ENCODE data around the gene EFHC2. TPM values are rescaled to one million over a fixed set of nuclear protein-coding genes. Genes with fewer than 3 reads are reported as not detected.

EFHC2 gene
- total and polyA plus RNA-seq, 9 donors = 0.12 to 0.60 (median 0.27) TPM; not detected in 1

DNA sequence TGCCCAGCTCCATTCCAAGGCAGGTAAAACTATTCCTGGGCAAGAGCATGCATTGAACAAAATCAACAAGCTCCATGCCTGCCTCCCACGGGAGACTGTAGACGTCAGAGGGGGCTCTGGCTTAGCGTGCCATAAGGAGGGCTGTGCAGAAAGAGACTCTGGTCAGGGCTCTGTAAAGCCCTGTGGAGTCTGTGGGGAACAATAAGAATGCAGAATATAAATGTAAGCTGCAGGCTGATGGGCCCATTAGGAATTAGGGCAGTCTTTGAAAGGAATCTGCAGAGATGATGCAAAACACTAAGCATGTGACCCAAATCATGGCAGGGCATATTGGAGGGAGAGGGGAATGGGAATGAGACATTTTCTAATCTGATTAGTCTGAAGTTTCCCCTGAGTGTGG, 170.3 kb downstream of the EFHC2 start:
- peaks cover 2% of the 10 kb centered on the region for H3K9me3 ChIP-seq (replicated peaks; ENCODE audit: control insufficient read depth, low read depth, low read length)
- H3K36me3 ChIP-seq (ENCODE audit: control insufficient read depth, insufficient read depth, low read length) = no peaks in the 10 kb centered on the region
- H3K4me3 ChIP-seq (ENCODE audit: low read length) = no peak overlapping the region
- no peak overlapping the region for H3K27ac ChIP-seq (ENCODE audit: low read length)
- no peaks in the 10 kb centered on the region for H3K4me1 ChIP-seq (ENCODE audit: control insufficient read depth, insufficient read depth, low read length)
- WGBS (ENCODE audit: insufficient coverage) = 33% methylated on average over 3 of the region's 3 CpGs
- H3K27me3 ChIP-seq (ENCODE audit: control insufficient read depth, insufficient read depth, low read length) = peaks cover 18% of the 10 kb centered on the region
- peak; percentile 4 for DNase-seq

DNA sequence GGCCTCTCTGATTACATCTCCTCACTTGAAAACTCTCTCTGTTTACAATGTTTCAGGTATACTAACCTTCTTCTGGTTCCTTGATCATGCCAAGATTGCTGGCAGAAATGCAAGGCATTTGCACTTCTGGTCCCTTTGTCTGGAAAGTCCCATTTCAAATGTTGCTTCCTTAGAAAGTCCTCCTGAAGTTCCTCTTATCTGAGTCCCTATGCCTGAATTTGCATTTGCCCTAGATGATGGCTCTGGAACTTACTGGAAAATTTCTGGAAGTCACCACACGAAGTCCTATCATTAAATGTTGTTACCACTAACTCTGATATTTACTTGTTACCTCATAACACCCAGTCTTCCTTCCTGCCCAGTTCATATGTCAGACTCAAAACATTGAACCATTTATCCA, 176.4 kb downstream of the EFHC2 start:
- H3K4me1 ChIP-seq (ENCODE audit: control insufficient read depth, insufficient read depth, low read length) = no peaks in the 10 kb centered on the region
- DNase-seq = no peak
- H3K9me3 ChIP-seq (replicated peaks; ENCODE audit: control insufficient read depth, low read depth, low read length) = no peaks in the 10 kb centered on the region
- H3K27me3 ChIP-seq (ENCODE audit: control insufficient read depth, insufficient read depth, low read length) = peaks cover 14% of the 10 kb centered on the region
- no CpG with 5 or more reads among the region's 1 CpG for WGBS (ENCODE audit: insufficient coverage)
- no peaks in the 10 kb centered on the region for H3K36me3 ChIP-seq (ENCODE audit: control insufficient read depth, insufficient read depth, low read length)
- no peak overlapping the region for H3K27ac ChIP-seq (ENCODE audit: low read length)
- no peak overlapping the region for H3K4me3 ChIP-seq (ENCODE audit: low read length)

DNA sequence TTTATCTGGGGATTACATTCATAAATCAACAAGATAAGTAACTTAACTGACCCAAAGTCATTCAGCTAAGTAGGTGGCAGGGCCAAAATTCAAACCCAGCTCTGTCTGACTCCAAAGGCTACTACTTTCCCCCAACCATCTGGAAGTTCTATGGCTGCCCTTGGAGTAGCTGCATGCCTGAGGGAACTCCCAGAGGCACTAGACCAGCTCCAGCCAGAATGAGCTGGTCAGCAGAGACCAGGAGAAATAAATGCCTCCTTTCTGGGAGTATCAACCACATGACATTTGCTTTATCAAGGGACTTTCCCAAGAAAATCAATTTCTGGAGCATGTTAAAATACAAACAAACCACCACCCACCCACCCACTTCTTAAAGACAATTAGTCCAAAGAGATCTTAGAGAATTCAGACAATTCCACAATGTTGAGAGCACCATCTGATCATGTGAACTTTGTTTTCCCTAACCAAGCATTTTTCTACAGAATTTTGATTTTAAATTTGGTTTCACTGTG, 180.5 kb downstream of the EFHC2 start:
- Histone ChIP-seq H3K4me1 (ENCODE audit: control insufficient read depth, insufficient read depth, low read length) (no peaks in the 10 kb centered on the region), H3K9me3 (replicated peaks; ENCODE audit: control insufficient read depth, low read depth, low read length) (no peaks in the 10 kb centered on the region), H3K36me3 (ENCODE audit: control insufficient read depth, insufficient read depth, low read length) (no peaks in the 10 kb centered on the region), H3K27me3 (ENCODE audit: control insufficient read depth, insufficient read depth, low read length) (peaks cover 16% of the 10 kb centered on the region), H3K27ac (ENCODE audit: low read length) (no peak overlapping the region), H3K4me3 (ENCODE audit: low read length) (no peak overlapping the region)
- no peak for DNase-seq

DNA sequence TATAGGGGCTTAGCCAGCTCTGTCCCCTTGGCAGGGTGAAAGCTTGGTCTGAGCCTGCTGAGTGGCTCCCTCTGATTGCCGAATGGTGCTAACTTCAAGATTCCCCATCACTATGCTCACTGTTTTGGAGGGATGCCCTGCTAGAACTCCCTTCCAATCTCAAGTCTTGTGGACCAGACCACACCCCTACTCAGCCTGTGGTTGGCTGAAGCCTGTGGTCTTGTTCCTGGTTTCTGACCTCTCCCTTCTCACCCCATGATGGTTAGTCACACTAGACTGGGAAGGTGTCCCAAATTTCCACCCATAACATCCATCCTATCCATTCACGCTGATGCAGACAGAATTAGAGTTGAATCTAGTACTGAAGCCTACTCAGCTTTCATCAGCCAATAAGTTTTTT, 185.6 kb downstream of the EFHC2 start:
- Histone ChIP-seq H3K27me3 (ENCODE audit: control insufficient read depth, insufficient read depth, low read length) (peaks cover 31% of the 10 kb centered on the region), H3K4me3 (ENCODE audit: low read length) (no peak overlapping the region), H3K9me3 (replicated peaks; ENCODE audit: control insufficient read depth, low read depth, low read length) (no peaks in the 10 kb centered on the region), H3K27ac (ENCODE audit: low read length) (no peak overlapping the region), H3K36me3 (ENCODE audit: control insufficient read depth, insufficient read depth, low read length) (no peaks in the 10 kb centered on the region), H3K4me1 (ENCODE audit: control insufficient read depth, insufficient read depth, low read length) (no peaks in the 10 kb centered on the region)
- DNase-seq = no peak
- 100% methylated on average over 1 of the region's 2 CpGs for WGBS (ENCODE audit: insufficient coverage)

DNA sequence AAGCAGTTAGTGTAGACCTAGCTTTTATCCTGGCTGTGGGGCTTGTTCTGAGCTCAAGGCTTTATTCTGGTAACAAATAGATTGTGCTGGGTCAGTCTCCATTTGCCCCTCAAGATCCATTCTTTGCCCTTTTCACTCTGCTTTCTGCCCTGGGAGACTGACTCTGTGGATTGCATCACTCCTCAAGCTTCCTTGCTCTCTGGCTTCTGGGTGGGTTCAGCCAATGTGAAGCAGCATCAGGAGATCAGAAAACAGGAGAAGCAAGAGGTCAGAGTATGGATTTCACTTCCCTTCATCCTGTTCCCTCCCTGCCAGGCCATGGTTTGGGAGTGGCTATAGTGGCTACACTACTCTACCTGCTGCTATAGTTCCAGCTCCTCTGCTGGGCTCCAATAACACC, 186.2 kb downstream of the EFHC2 start:
- no peak overlapping the region for H3K27ac ChIP-seq (ENCODE audit: low read length)
- no peaks in the 10 kb centered on the region for H3K36me3 ChIP-seq (ENCODE audit: control insufficient read depth, insufficient read depth, low read length)
- no peak for DNase-seq
- no peaks in the 10 kb centered on the region for H3K9me3 ChIP-seq (replicated peaks; ENCODE audit: control insufficient read depth, low read depth, low read length)
- peaks cover 32% of the 10 kb centered on the region for H3K27me3 ChIP-seq (ENCODE audit: control insufficient read depth, insufficient read depth, low read length)
- no peaks in the 10 kb centered on the region for H3K4me1 ChIP-seq (ENCODE audit: control insufficient read depth, insufficient read depth, low read length)
- H3K4me3 ChIP-seq (ENCODE audit: low read length) = no peak overlapping the region

DNA sequence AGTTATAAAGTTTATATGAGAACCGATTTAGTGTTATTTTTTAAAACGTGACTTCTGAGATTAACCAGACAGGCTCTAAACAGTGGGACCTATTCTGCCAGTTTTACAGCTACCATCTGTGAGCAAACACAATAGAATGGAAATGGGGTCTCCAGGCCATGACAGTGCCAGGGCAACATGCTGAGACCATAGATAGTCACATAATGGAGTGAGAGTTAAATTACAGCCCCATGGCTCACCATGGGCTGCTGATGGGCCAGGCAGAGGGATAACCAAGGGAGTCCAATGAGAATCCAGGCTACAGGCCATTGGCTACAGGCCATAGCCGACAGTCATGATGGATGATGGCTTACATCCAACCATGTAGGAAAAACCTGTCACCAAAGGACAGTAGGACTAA, 186.7 kb downstream of the EFHC2 start:
- Histone ChIP-seq H3K27me3 (ENCODE audit: control insufficient read depth, insufficient read depth, low read length) (peaks cover 34% of the 10 kb centered on the region), H3K4me1 (ENCODE audit: control insufficient read depth, insufficient read depth, low read length) (no peaks in the 10 kb centered on the region), H3K9me3 (replicated peaks; ENCODE audit: control insufficient read depth, low read depth, low read length) (no peaks in the 10 kb centered on the region), H3K36me3 (ENCODE audit: control insufficient read depth, insufficient read depth, low read length) (no peaks in the 10 kb centered on the region), H3K27ac (ENCODE audit: low read length) (no peak overlapping the region), H3K4me3 (ENCODE audit: low read length) (no peak overlapping the region)
- no peak for DNase-seq
- WGBS (ENCODE audit: insufficient coverage) = 67% methylated on average over 1 of the region's 3 CpGs

DNA sequence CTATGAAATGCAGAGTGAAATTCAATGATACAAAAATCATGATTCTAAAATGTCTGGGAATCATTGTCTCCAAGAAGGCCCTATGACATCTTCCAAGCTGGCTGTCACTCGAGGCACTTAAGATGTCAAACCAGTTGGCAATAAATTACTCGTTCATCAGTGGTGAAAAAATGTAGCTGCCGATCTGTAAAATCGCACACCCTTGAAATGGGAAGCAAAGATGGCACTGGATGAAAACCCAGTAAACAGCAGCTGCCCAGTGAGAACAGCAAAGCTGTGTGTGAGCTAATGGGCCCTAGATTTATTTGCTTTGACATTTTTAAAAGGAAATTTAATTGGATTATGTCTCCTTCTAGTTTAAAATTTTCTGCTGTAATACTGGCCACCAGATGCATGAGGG, 188.3 kb downstream of the EFHC2 start:
- Histone ChIP-seq H3K4me3 (ENCODE audit: low read length) (no peak overlapping the region), H3K27me3 (ENCODE audit: control insufficient read depth, insufficient read depth, low read length) (peaks cover 34% of the 10 kb centered on the region), H3K9me3 (replicated peaks; ENCODE audit: control insufficient read depth, low read depth, low read length) (no peaks in the 10 kb centered on the region), H3K36me3 (ENCODE audit: control insufficient read depth, insufficient read depth, low read length) (no peaks in the 10 kb centered on the region), H3K4me1 (ENCODE audit: control insufficient read depth, insufficient read depth, low read length) (no peaks in the 10 kb centered on the region), H3K27ac (ENCODE audit: low read length) (no peak overlapping the region)
- no peak for DNase-seq
- WGBS (ENCODE audit: insufficient coverage) = 60% methylated on average over 4 of the region's 4 CpGs

DNA sequence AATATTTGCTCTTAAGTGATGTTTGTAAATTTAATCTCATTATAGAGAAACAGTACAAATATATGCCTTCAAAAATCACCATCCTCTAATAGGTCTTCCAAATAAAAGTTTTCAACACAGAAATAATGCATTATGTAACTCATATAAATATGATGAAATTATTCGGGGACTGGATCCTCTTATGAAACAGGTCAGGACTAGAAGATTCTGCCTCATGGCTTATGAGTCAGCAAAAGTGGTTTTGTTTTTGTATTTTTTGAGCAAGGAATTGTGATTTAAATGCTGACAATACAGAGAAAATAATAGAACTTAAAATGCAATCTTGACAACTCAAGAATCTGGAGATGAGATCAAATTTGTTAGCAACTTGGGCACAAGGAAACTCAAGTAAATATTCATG, 190.6 kb downstream of the EFHC2 start:
- H3K4me3 ChIP-seq (ENCODE audit: low read length) = no peak overlapping the region
- no peaks in the 10 kb centered on the region for H3K36me3 ChIP-seq (ENCODE audit: control insufficient read depth, insufficient read depth, low read length)
- no CpG with 5 or more reads among the region's 1 CpG for WGBS (ENCODE audit: insufficient coverage)
- no peak overlapping the region for H3K27ac ChIP-seq (ENCODE audit: low read length)
- H3K9me3 ChIP-seq (replicated peaks; ENCODE audit: control insufficient read depth, low read depth, low read length) = no peaks in the 10 kb centered on the region
- H3K4me1 ChIP-seq (ENCODE audit: control insufficient read depth, insufficient read depth, low read length) = no peaks in the 10 kb centered on the region
- no peak for DNase-seq
- H3K27me3 ChIP-seq (ENCODE audit: control insufficient read depth, insufficient read depth, low read length) = peaks cover 29% of the 10 kb centered on the region

DNA sequence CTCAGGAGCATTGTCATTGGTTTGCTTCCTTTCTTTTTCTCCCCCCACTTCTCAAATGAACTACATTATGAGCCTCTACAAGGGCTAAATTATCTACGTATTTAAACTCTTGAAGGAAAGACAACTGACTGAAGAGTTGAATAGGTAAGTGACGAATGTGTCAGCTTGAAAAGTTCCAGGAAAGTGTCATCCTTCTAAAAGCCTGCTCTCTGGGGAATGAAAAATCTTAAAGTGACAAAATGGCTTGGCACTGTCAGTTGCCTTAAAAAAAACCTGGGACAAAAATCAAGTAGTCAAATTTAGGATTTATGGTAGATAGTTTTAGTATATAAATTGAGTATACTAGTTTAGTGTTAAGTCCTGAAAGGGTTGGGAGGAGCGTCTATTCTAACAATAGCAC, 196.3 kb downstream of the EFHC2 start:
- Histone ChIP-seq H3K4me3 (ENCODE audit: low read length) (no peak overlapping the region), H3K9me3 (replicated peaks; ENCODE audit: control insufficient read depth, low read depth, low read length) (no peaks in the 10 kb centered on the region), H3K27ac (ENCODE audit: low read length) (no peak overlapping the region), H3K27me3 (ENCODE audit: control insufficient read depth, insufficient read depth, low read length) (peaks cover 10% of the 10 kb centered on the region), H3K36me3 (ENCODE audit: control insufficient read depth, insufficient read depth, low read length) (no peaks in the 10 kb centered on the region), H3K4me1 (ENCODE audit: control insufficient read depth, insufficient read depth, low read length) (no peaks in the 10 kb centered on the region)
- no peak for DNase-seq
- WGBS (ENCODE audit: insufficient coverage) = 45% methylated on average over 1 of the region's 3 CpGs

DNA sequence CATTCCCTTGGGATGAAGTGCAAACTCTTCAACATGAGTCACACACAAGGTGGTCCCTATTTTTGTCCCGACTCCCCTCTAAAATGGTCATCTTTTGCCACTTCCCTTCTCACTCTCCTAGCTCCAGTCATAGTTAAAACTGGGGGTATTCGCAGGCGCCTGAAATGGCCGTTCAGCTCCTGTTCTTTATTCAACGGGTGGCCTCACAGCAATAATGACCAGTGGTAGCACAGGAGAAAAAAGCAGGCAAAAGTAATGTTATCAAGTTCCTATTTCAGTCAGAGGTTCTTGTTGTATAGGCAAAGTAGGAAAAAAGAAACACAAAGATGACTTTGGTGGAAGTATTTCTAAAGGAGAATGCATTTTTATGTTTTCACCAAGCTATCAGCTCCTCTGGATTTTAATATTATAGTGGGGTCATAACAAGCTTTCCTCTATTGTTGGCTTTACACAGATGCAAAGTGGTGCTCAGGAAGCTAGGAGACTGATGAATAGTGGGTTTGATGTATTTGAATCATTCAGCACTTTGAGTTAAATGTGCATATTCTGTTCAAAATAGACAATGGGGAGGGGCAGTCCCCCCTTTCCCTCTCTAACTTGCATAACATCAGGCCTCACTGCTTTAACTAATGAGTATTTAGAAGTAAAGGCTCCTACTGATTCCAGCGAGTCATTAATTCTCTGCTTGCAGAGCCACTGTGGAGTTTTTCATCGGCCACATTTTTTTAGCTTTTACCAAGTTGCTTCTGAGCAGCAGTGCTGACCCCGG, 199.1 kb downstream of the EFHC2 start:
- 46% methylated on average over 4 of the region's 8 CpGs for WGBS (ENCODE audit: insufficient coverage)
- no peak for DNase-seq
- no peak overlapping the region for H3K27ac ChIP-seq (ENCODE audit: low read length)
- H3K27me3 ChIP-seq (ENCODE audit: control insufficient read depth, insufficient read depth, low read length) = peaks cover 6% of the 10 kb centered on the region
- no peak overlapping the region for H3K4me3 ChIP-seq (ENCODE audit: low read length)
- H3K9me3 ChIP-seq (replicated peaks; ENCODE audit: control insufficient read depth, low read depth, low read length) = no peaks in the 10 kb centered on the region
- H3K36me3 ChIP-seq (ENCODE audit: control insufficient read depth, insufficient read depth, low read length) = no peaks in the 10 kb centered on the region
- no peaks in the 10 kb centered on the region for H3K4me1 ChIP-seq (ENCODE audit: control insufficient read depth, insufficient read depth, low read length)

All from muscle of leg (tissue), 11 donors.